ENCODE results near the gene UBASH3A. TPM values are rescaled to one million over a fixed set of nuclear protein-coding genes. Genes with fewer than 3 reads are reported as not detected.

Gene UBASH3A
- total RNA-seq, 1 donor from 2014 or later, result 1.5 TPM

GRCh38 chr21:42358937-42359336 lies 44.8 kb upstream of the UBASH3A start:
- ATAC-seq (no peak), DNase-seq (no peak)
- intact Hi-C loops (cut with DNase I), result no loop called here
- Histone ChIP-seq H3K9me3 (no peaks in the 10 kb centered on the region), H3K36me3 (no peaks in the 10 kb centered on the region), H3K27me3 (peaks cover 9% of the 10 kb centered on the region), H3K4me1 (no peaks in the 10 kb centered on the region), H3K4me3 (no peak overlapping the region), H3K27ac (no peak overlapping the region)
- no peak for TF ChIP-seq CTCF (IDR thresholded peaks at IDR 0.05)

GRCh38 chr21:42360317-42360716 lies 43.4 kb upstream of the UBASH3A start:
- Histone ChIP-seq H3K27me3 (peaks cover 9% of the 10 kb centered on the region), H3K36me3 (no peaks in the 10 kb centered on the region), H3K4me3 (no peak overlapping the region), H3K27ac (no peak overlapping the region), H3K4me1 (no peaks in the 10 kb centered on the region), H3K9me3 (no peaks in the 10 kb centered on the region)
- intact Hi-C loops (cut with DNase I), result no loop called here
- ATAC-seq (no peak), DNase-seq (no peak)
- peak; percentile 8 for TF ChIP-seq CTCF (IDR thresholded peaks at IDR 0.05)

GRCh38 chr21:42361286-42361685 lies 42.4 kb upstream of the UBASH3A start:
- intact Hi-C loops (cut with DNase I), result no loop called here
- Histone ChIP-seq H3K4me3 (no peak overlapping the region), H3K4me1 (no peaks in the 10 kb centered on the region), H3K36me3 (no peaks in the 10 kb centered on the region), H3K27me3 (peaks cover 9% of the 10 kb centered on the region), H3K27ac (no peak overlapping the region), H3K9me3 (no peaks in the 10 kb centered on the region)
- no peak for DNase-seq
- no peak for ATAC-seq
- no peak for TF ChIP-seq CTCF (IDR thresholded peaks at IDR 0.05)

GRCh38 chr21:42362198-42362597 lies 41.5 kb upstream of the UBASH3A start:
- no peak for DNase-seq
- H3K27me3 ChIP-seq, result peaks cover 9% of the 10 kb centered on the region
- TF ChIP-seq CTCF (IDR thresholded peaks at IDR 0.05), result no peak
- ATAC-seq, result no peak
- no peaks in the 10 kb centered on the region for H3K4me1 ChIP-seq
- no peak overlapping the region for H3K4me3 ChIP-seq
- H3K9me3 ChIP-seq, result no peaks in the 10 kb centered on the region
- intact Hi-C loops (cut with DNase I), result no loop called here
- no peak overlapping the region for H3K27ac ChIP-seq
- H3K36me3 ChIP-seq, result no peaks in the 10 kb centered on the region

- H3K27ac ChIP-seq, result no peak overlapping the region
- no peak for TF ChIP-seq CTCF (IDR thresholded peaks at IDR 0.05)
- DNase-seq (no peak), ATAC-seq (no peak)
- no peak overlapping the region for H3K4me3 ChIP-seq
- no peaks in the 10 kb centered on the region for H3K9me3 ChIP-seq
- no peaks in the 10 kb centered on the region for H3K36me3 ChIP-seq
- peaks cover 9% of the 10 kb centered on the region for H3K27me3 ChIP-seq
- H3K4me1 ChIP-seq, result no peaks in the 10 kb centered on the region
- intact Hi-C loops (cut with DNase I), result no loop called here
These were observed 41.0 kb upstream of the UBASH3A start for GRCh38 chr21:42362700-42363099.

- Histone ChIP-seq H3K36me3 (no peaks in the 10 kb centered on the region), H3K9me3 (no peaks in the 10 kb centered on the region), H3K27ac (no peak overlapping the region), H3K27me3 (peaks cover 9% of the 10 kb centered on the region), H3K4me3 (no peak overlapping the region), H3K4me1 (no peaks in the 10 kb centered on the region)
- no peak for TF ChIP-seq CTCF (IDR thresholded peaks at IDR 0.05)
- intact Hi-C loops (cut with DNase I), result no loop called here
- no peak for ATAC-seq
- DNase-seq, result no peak
These were observed 40.4 kb upstream of the UBASH3A start for GRCh38 chr21:42363312-42363711.

All from upper lobe of right lung (tissue), 1 donor.